ENCODE measurements around the gene CASZ1. TPM values are rescaled to one million over a fixed set of nuclear protein-coding genes. Genes with fewer than 3 reads are reported as not detected.

CASZ1 gene
- total RNA-seq, 1 experiment from 2014 or later, result 3.9 TPM

DNA sequence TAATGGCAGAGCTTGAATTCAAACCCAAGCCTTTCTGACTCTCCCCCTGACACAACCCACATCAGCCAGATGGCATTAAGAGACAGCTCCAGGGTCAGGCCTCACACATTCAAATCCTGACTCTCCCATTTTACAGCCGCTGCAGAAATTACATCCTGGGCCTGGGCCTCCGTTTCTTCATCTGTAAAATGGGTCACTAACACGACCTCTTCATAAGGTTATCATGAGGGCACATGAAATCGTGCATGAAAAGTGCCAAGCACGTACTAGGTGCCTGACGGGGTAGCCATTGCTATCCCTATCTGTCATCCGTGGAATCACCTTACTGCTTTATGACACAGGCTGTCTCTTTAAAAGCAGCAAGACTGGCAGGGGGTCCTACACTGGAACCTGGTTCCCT is 19.8 kb upstream of the CASZ1 start:
- Histone ChIP-seq H3K9ac (ENCODE audit: extremely low read depth, insufficient read length, low read length) (no peak overlapping the region), H2BK5ac (ENCODE audit: insufficient read length, low read length) (no peak overlapping the region)

More for the DNA sequence above, 19.8 kb upstream of the CASZ1 start:
- H3K4me1 Mint-ChIP-seq, result peaks cover 27 to 51% of the 10 kb centered on the region in 2 experiments
- H3K27ac Mint-ChIP-seq, result peak overlapping the region in 1 of 3 experiments; percentile 60; a peak in 2 of 7 replicates
- Histone ChIP-seq H2BK120ac (ENCODE audit: low read depth, low read length, poor library complexity, severe bottlenecking) (no peak overlapping the region), H3K23ac (ENCODE audit: insufficient read length, low read depth, low read length) (no peak overlapping the region), H4K20me1 (ENCODE audit: control insufficient read depth, insufficient read depth, insufficient read length) (no peaks in the 10 kb centered on the region), H3K79me2 (ENCODE audit: insufficient read depth, low read length) (no peaks in the 10 kb centered on the region), H3K4me1 (ENCODE audit: insufficient read depth, low read length) (peaks cover 10% of the 10 kb centered on the region; the same call in 1 of the 2 replicates), H3T11ph (ENCODE audit: low read length) (no peak overlapping the region), H2AFZ (ENCODE audit: low read length) (no peak overlapping the region), H3K27ac (ENCODE audit: insufficient read length, low read depth, low read length) (no peak overlapping the region), H2BK12ac (ENCODE audit: insufficient read length, low read depth, low read length) (no peak overlapping the region), H4K5ac (ENCODE audit: insufficient read length, low read depth, low read length) (no peak overlapping the region), H3K9me3 (ENCODE audit: control insufficient read depth, low read depth, low read length) (no peaks in the 10 kb centered on the region), H3K14ac (ENCODE audit: insufficient read depth, low read length) (no peak overlapping the region; the same call in 1 of the 2 replicates), H4K8ac (replicated peaks; ENCODE audit: insufficient read length, low read depth, low read length) (no peak overlapping the region), H2BK15ac (ENCODE audit: low read depth, low read length) (no peak overlapping the region), H3K18ac (ENCODE audit: insufficient read length, low read depth, low read length) (no peak overlapping the region), H3K79me1 (ENCODE audit: insufficient read depth, low read depth, low read length, poor library complexity, severe bottlenecking) (no peaks in the 10 kb centered on the region), H3K4me2 (ENCODE audit: insufficient read depth, insufficient read length, low read length) (no peak overlapping the region), H2AK5ac (ENCODE audit: insufficient read length, low read length) (no peak overlapping the region), H4K91ac (ENCODE audit: insufficient read length, low read depth, low read length) (no peak overlapping the region), H3K4ac (ENCODE audit: low read depth, low read length) (no peak overlapping the region), H3K23me2 (ENCODE audit: insufficient read length, low read depth, low read length, poor library complexity, severe bottlenecking) (no peaks in the 10 kb centered on the region), H3K56ac (ENCODE audit: insufficient read length, low read depth, low read length) (no peak overlapping the region), H3K27me3 (ENCODE audit: insufficient read depth, low read length) (no peaks in the 10 kb centered on the region), H2BK20ac (ENCODE audit: low read depth, low read length, poor library complexity, severe bottlenecking) (no peak overlapping the region)
- TF ChIP-seq, protein P1, sequence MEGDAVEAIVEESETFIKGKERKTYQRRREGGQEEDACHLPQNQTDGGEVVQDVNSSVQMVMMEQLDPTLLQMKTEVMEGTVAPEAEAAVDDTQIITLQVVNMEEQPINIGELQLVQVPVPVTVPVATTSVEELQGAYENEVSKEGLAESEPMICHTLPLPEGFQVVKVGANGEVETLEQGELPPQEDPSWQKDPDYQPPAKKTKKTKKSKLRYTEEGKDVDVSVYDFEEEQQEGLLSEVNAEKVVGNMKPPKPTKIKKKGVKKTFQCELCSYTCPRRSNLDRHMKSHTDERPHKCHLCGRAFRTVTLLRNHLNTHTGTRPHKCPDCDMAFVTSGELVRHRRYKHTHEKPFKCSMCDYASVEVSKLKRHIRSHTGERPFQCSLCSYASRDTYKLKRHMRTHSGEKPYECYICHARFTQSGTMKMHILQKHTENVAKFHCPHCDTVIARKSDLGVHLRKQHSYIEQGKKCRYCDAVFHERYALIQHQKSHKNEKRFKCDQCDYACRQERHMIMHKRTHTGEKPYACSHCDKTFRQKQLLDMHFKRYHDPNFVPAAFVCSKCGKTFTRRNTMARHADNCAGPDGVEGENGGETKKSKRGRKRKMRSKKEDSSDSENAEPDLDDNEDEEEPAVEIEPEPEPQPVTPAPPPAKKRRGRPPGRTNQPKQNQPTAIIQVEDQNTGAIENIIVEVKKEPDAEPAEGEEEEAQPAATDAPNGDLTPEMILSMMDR (conservative IDR thresholded peaks at IDR 0.05), result no peak
- no CpG with 5 or more reads among the region's 7 CpGs for WGBS (ENCODE audit: extremely low coverage, insufficient read length, low lambda C conversion rate)
- H3K36me3 Mint-ChIP-seq (ENCODE audit: insufficient read depth in 1 of 3, low read depth in 3 of 3), result no peaks in the 10 kb centered on the region; a peak in 1 of 7 replicates
- H3K9me3 Mint-ChIP-seq, result no peaks in the 10 kb centered on the region; a peak in 1 of 5 replicates
- DNase-seq, result no peak
- no peak overlapping the region for H3K4me3 Mint-ChIP-seq
- peaks cover 2% of the 10 kb centered on the region for H3K27me3 Mint-ChIP-seq (ENCODE audit: low read depth)

Measured in H9 (cell line).